LNCaP clone FGC (cell line): ENCODE results near the gene LRRC49.

ENCODE experiments used
- DNase-seq: peaks from one replicate; pipeline ENCODE4 v3.0.0-alpha.2; 2011; ENCODE audit warnings: low read depth
- H3K4me3 ChIP-seq: 2 replicates; pipeline ENCODE4 v1.5.1; 2011; ENCODE audit warnings: mild to moderate bottlenecking, low read depth, low read length, control low read depth
- TF ChIP-seq, protein P1 (sequence below): IDR thresholded peaks from 2 replicates; pipeline ENCODE4 v1.5.1; 2012; ENCODE audit warnings: mild to moderate bottlenecking; ENCODE audit not compliant: control insufficient read depth, insufficient read depth; ENCODE audit errors: extremely low read depth

LRRC49 gene

DNA sequence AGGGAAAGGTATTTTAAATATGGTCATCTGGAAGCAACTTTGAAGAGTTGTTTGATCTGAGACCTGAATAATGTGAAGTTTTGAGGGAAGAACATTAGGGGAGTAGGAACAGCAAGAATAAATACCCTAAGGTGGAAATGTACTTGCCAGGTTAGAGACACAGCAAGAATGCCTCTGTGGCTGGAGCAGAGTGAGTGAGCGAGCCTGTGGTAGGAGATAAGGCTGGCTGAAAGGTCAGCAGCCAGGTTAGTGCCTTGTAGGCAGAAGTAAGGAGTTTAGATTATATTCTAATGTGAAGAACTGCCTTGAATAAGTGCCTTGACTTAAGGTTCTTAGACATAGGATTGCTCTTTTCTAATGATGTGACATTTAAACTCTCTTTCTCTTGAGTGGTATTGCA, 18.3 kb downstream of the LRRC49 start:
- no peak overlapping the region for H3K4me3 ChIP-seq
- no peak for DNase-seq
- TF ChIP-seq, protein P1, sequence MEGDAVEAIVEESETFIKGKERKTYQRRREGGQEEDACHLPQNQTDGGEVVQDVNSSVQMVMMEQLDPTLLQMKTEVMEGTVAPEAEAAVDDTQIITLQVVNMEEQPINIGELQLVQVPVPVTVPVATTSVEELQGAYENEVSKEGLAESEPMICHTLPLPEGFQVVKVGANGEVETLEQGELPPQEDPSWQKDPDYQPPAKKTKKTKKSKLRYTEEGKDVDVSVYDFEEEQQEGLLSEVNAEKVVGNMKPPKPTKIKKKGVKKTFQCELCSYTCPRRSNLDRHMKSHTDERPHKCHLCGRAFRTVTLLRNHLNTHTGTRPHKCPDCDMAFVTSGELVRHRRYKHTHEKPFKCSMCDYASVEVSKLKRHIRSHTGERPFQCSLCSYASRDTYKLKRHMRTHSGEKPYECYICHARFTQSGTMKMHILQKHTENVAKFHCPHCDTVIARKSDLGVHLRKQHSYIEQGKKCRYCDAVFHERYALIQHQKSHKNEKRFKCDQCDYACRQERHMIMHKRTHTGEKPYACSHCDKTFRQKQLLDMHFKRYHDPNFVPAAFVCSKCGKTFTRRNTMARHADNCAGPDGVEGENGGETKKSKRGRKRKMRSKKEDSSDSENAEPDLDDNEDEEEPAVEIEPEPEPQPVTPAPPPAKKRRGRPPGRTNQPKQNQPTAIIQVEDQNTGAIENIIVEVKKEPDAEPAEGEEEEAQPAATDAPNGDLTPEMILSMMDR: no peak

DNA sequence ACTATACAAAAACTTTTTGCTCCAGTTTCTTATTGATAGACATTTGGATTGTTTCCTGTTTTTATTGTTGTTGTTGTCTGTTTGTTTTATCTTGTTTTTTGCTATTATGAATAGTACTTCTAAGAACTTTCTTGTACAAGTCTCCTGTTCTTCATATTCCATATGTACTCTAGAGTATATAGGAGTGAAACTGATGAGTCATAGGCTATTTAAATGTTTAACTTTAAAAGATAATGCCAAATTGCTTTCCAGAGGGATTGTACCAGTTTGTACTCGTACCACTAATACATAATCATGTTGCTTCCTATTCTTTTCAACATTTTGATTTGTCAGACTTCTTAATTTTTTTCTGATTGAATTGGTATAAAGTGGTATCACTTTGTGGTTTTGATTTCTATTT, 19.6 kb downstream of the LRRC49 start:
- DNase-seq: no peak
- H3K4me3 ChIP-seq: no peak overlapping the region

GRCh38 chr15:70916531-70916930, 23.9 kb downstream of the LRRC49 start:
- TF ChIP-seq, protein P1: no peak
- DNase-seq: no peak

More for the DNA sequence above, 19.6 kb downstream of the LRRC49 start:
- TF ChIP-seq, protein P1: no peak

DNA sequence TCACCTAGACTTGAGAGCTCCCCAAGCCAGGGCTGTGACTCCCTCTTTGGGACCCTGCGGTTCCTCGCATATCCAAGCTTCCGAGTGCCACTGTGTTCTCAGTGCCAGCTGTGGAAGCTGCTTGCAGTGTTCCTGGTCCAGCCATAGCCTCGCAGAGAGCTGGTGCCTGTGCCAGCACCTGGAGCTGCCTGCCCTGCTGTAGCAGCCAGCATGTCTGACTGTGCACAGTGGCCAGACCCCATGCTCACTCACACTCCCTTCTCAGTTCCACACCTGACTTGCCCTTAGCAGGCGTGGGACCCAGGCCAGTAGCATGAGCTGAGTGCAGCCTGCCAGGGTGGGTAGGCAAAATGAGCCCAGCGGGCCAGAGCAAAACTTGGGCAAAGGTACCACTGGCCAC, 25.3 kb downstream of the LRRC49 start:
- TF ChIP-seq, protein P1: no peak
- no peak for DNase-seq

More at GRCh38 chr15:70916531-70916930, 23.9 kb downstream of the LRRC49 start:
- no peak overlapping the region for H3K4me3 ChIP-seq

GRCh38 chr15:70920981-70921696, 28.5 kb downstream of the LRRC49 start:
- no peak overlapping the region for H3K4me3 ChIP-seq
- DNase-seq: no peak
- TF ChIP-seq, protein P1: no peak

More for the DNA sequence above, 25.3 kb downstream of the LRRC49 start:
- no peak overlapping the region for H3K4me3 ChIP-seq

DNA sequence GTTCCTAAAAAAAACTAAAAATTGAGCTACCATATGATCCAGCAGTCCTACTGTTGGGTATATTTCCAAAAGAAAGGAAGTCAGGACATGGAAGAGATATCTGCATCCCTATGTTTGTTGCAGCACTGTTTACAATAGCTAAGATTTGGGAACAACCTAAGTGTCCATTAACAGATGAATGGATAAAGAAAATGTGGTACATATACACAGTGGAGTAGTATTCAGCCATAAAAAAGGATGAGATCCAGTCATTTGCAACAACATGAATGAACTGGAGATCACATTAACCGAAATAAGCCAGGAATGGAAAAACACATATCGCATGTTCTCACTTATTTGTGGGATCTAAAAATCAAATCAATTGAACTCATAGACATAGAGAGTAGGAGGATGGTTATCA, 29.5 kb downstream of the LRRC49 start:
- TF ChIP-seq, protein P1: no peak
- H3K4me3 ChIP-seq: no peak overlapping the region
- DNase-seq: no peak
